Stimulated activated CD4-positive, alpha-beta T cell treated with anti-CD3 and anti-CD28 coated beads, Interleukin-4, amount 100 ng/mL, for 1 hour (primary cell): Measurements from ENCODE around the gene PDE4C.

Source experiments
- DNase-seq: peaks from one replicate; pipeline ENCODE4 v3.0.0-alpha.2; 2020

The PDE4C gene

DNA sequence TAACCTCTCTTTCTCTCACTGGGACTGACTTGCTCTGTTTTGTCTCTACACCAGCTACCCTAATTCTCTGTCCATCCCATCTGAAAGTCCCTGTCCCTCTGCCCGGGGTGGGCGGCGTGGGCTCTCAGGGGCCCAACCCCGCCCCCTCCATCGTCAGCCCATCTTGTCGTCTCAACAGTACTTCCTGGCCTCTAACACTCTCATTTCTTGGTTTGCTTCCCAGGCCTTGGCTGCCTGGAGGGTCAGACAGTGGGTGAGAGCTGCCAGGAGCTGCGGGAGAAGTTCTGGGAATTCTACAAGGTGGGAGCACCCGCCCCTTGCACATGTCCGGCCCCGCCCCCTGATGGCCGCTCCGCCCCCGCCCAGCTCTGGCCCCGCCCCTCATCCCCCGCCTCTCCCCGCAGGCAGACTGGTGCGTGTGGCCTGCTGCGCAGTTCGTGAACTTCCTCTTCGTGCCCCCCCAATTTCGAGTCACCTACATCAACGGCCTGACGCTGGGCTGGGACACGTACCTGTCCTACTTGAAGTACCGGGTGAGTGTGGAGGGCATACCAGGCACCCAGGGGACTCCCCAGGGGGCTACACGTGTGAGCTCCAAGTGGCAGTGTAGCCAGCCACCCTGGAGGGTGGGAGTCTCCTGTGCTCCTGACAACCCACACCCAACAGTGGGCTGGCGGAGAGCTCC lies 31.5 kb downstream of the PDE4C start:
- peak; percentile 43 for DNase-seq

DNA sequence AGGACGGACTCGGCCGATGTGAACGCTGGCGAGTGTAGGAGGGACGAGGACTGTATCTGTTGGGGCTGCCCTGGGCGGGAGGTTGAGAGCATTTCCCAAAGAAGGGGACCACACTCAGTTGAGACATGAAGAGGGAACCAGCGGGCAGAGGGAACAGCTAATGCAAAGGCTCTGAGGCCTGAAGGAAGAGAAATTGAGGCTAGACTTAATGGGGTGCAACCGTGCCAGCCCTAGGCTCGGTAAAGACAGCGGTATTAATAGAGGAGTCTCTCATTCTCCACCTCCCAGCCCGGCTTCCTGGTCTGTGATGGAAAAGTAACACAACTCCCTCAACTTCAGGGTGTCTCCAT lies 32.1 kb downstream of the PDE4C start:
- DNase-seq, result no peak

DNA sequence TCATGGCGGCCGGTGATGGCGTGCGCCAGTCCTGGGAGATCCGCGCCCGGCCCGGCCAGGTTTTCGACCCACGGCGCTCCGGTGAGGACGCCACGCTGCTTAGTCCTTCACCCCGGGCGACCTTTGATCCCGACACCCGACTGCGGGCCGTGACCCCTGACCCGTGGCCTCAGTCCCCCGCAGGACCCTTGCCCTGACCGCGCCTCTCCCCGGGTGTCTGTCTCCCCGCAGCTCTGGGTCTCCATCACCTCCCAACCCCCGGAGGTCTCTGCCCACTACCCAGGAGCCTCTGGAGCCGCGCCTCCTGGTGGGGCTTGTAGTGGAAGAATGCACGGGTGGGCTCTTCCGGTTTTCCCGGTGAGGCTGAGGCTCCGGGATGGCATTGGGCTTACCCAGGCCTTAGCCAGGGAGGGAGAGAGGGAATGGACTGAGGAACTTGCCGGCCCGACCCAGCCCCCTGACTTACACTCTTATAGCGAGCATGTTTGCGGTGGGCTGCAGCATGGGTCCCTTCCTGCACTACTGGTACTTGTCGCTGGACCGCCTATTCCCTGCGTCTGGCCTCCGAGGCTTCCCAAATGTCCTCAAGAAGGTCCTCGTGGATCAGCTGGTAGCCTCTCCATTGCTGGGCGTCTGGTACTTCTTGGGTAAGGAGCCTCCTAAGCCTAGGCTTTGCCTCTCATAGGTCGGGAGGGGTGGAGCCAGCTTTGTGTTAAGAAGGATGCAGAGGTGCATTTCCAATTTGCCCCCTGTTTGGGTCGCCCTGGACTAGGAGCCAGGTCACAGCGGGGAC lies 32.7 kb downstream of the PDE4C start:
- DNase-seq, result no peak

- peak; percentile 98 for DNase-seq
Observed at GRCh38 chr19:18192673-18193387, 33.4 kb downstream of the PDE4C start, which contains the start of gene MPV17L2. Gene MPV17L2, plus strand, starts transcription at chr19:18193218. Its CDS starts 64 bp downstream, at chr19:18193282.

- DNase-seq, result no peak
Observed at GRCh38 chr19:18191640-18192062, 34.6 kb downstream of the PDE4C start.

- DNase-seq, result no peak
Observed at GRCh38 chr19:18190278-18190677, 36.0 kb downstream of the PDE4C start.

- no peak for DNase-seq
Observed at GRCh38 chr19:18185538-18185937, 40.7 kb downstream of the PDE4C start.

DNA sequence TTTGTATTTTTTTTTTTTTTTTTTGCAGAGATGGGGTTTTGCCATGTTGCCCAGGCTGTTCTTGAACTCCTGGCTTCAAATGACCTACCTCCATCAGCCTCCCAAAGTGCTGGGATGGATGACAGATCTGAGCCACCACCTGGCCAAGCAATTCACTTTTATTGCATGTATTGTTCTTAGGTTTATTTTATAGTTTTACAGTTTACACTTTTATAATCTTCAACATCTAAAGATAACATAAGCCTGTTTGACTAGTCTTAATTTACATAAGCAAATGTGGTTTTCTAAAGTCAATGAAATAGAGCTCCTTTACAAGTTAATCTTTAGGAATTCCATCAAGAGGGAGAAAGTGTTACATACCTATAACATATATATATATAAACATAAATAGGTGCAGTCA lies 42.7 kb downstream of the PDE4C start:
- DNase-seq, result no peak

- DNase-seq, result no peak
Observed at GRCh38 chr19:18179957-18180356, 46.3 kb downstream of the PDE4C start.

- no peak for DNase-seq
Observed at GRCh38 chr19:18176367-18177310, 49.6 kb downstream of the PDE4C start.

- DNase-seq, result no peak
Observed at GRCh38 chr19:18174983-18175382, 51.3 kb downstream of the PDE4C start.
